SK-N-SH (cell line): ENCODE measurements around the gene COP1. TPM values are rescaled to one million over a fixed set of nuclear protein-coding genes. Genes with fewer than 3 reads are reported as not detected.

Experiments
- CTCF ChIA-PET: fragments of 300-600, 350-600 bp; formaldehyde crosslinking; extraction: SDS; loops from one replicate; lab custom pipeline; 2021; lab: Yijun Ruan, JAX
- POLR2A ChIA-PET: fragments of 350-600 bp; sonication (Branson Sonifier 250); formaldehyde crosslinking; extraction: SDS; loops from one replicate; lab custom pipeline; 2020; ENCODE audit warnings: antibody characterized with exemption, inconsistent platforms; lab: Yijun Ruan, JAX
- DNase-seq: peaks from one replicate; pipeline ENCODE4 v3.0.0; 2012
- H2AFZ ChIP-seq: fragments of 200-600 bp; sonication (generic); 2 replicates; pipeline ENCODE4 v1.8.1; 2016; ENCODE audit warnings: antibody characterized with exemption, mild to moderate bottlenecking, low read depth
- H3F3A ChIP-seq: fragments of 200-600 bp; sonication (generic); replicated peaks from 2 replicates; pipeline ENCODE3; 2016; ENCODE audit warnings: antibody characterized with exemption, mild to moderate bottlenecking; ENCODE audit not compliant: insufficient read depth
- H3K27ac ChIP-seq, 2 experiments: fragments of 200-500 bp in 1 of 2; fragments of 200-600 bp in 1 of 2; sonication (Bioruptor generic) in 1 of 2; sonication (generic), shearing (Covaris generic) in 1 of 2; 2 replicates each; pipeline versions ENCODE4 v1.5.1 to v1.6.1; 2014 to 2016; ENCODE audit warnings: low read depth in 2 of 2, inconsistent platforms in 1 of 2, low read length in 1 of 2, mild to moderate bottlenecking in 1 of 2, mixed read lengths in 1 of 2
- H3K27me3 ChIP-seq: fragments of 200-600 bp; sonication (generic), shearing (Covaris generic); 2 replicates; pipeline ENCODE4 v1.6.1; 2016; ENCODE audit warnings: mixed run types; ENCODE audit not compliant: insufficient read depth
- H3K36me3 ChIP-seq, 2 experiments: fragments of 200-500 bp in 1 of 2; fragments of 200-600 bp in 1 of 2; sonication (Bioruptor generic) in 1 of 2; sonication (generic) in 1 of 2; replicated peaks in 1 of 2; 2 replicates each; pipeline versions ENCODE3 to v1.5.1; 2014 to 2016; ENCODE audit warnings: low read length in 1 of 2, mild to moderate bottlenecking in 1 of 2; ENCODE audit not compliant: insufficient read depth in 2 of 2, control insufficient read depth in 1 of 2
- H3K4me1 ChIP-seq, 2 experiments: fragments of 200-500 bp in 1 of 2; fragments of 200-600 bp in 1 of 2; sonication (Bioruptor generic) in 1 of 2; sonication (generic), shearing (Covaris generic) in 1 of 2; 2 replicates each; pipeline versions ENCODE4 v1.5.1 to v1.6.1; 2014 to 2016; ENCODE audit warnings: low read depth in 1 of 2, low read length in 1 of 2, mixed run types in 1 of 2; ENCODE audit not compliant: insufficient read depth in 2 of 2, control insufficient read depth in 1 of 2
- H3K4me2 ChIP-seq: fragments of 200-600 bp; sonication (generic), shearing (Covaris generic); 2 replicates; pipeline ENCODE4 v1.6.1; 2017; ENCODE audit warnings: mixed run types
- H3K4me3 ChIP-seq, 2 experiments: fragments of 200-500 bp in 1 of 2; fragments of 200-600 bp in 1 of 2; sonication (Bioruptor generic) in 1 of 2; sonication (generic), shearing (Covaris generic) in 1 of 2; 2 replicates each; pipeline versions ENCODE4 v1.5.1 to v1.8.1; 2014 to 2016; ENCODE audit warnings: low read depth in 2 of 2, inconsistent platforms in 1 of 2, low read length in 1 of 2, mild to moderate bottlenecking in 1 of 2, mixed read lengths in 1 of 2, moderate library complexity in 1 of 2
- H3K79me2 ChIP-seq: fragments of 200-600 bp; sonication (generic); 2 replicates; pipeline ENCODE4 v1.8.1; 2017; ENCODE audit warnings: mild to moderate bottlenecking; ENCODE audit not compliant: insufficient read depth
- H3K9ac ChIP-seq: fragments of 200-600 bp; sonication (generic); 2 replicates; pipeline ENCODE4 v1.6.1; 2017; ENCODE audit warnings: mixed run types
- H3K9me2 ChIP-seq: fragments of 200-600 bp; sonication (generic); 2 replicates; pipeline ENCODE4 v1.6.1; 2017; ENCODE audit warnings: mixed run types
- H3K9me3 ChIP-seq: fragments of 200-600 bp; sonication (generic); 2 replicates; pipeline ENCODE4 v1.6.1; 2017; ENCODE audit warnings: mixed run types, mild to moderate bottlenecking, moderate library complexity
- H4K20me1 ChIP-seq: fragments of 200-600 bp; sonication (generic); 2 replicates; pipeline ENCODE4 v1.6.1; 2017; ENCODE audit warnings: mild to moderate bottlenecking, mixed run types; ENCODE audit not compliant: insufficient read depth
- ELF1 ChIP-seq: IDR thresholded peaks from 2 replicates; pipeline ENCODE4 v1.4.0; 2012
- FOSL2 ChIP-seq: IDR thresholded peaks from 2 replicates; pipeline ENCODE4 v1.4.0; 2012; ENCODE audit warnings: low read depth, mild to moderate bottlenecking, moderate library complexity, borderline replicate concordance
- NRF1 ChIP-seq: IDR thresholded peaks from 2 replicates; pipeline ENCODE4 v1.6.1; 2012; ENCODE audit warnings: low read depth, mild to moderate bottlenecking, low read length
- POLR2AphosphoS5 ChIP-seq: IDR thresholded peaks from 2 replicates; pipeline ENCODE4 v1.6.1; 2012; ENCODE audit warnings: low read depth, low read length
- RCOR1 ChIP-seq: fragments of 150-350 bp; IDR thresholded peaks from 2 replicates; pipeline ENCODE4 v1.6.1; 2017; ENCODE audit warnings: antibody characterized with exemption, low read length
- SMC3 ChIP-seq: IDR thresholded peaks from 2 replicates; pipeline ENCODE4 v1.6.1; 2012; ENCODE audit warnings: low read depth, low read length, improper control_type of control experiment
- TCF12 ChIP-seq: IDR thresholded peaks from 2 replicates; pipeline ENCODE4 v1.4.0; 2012
- polyA plus RNA-seq, 3 experiments: library from polyadenylated mRNA; depleted of rRNA; stranded (reverse); fragments of >200 nt; gene quantifications; 2 replicates each; pipeline ENCODE4 v1.2.3, GENCODE V29; 2012
- TF ChIP-seq, protein P1 (sequence below): IDR thresholded peaks from 2 replicates; pipeline ENCODE4 v1.6.1; 2012; ENCODE audit warnings: mild to moderate bottlenecking, low read depth, low read length, moderate library complexity
- TF ChIP-seq, protein P2 (sequence below): fragments of 150-350 bp; IDR thresholded peaks from 2 replicates; pipeline ENCODE4 v1.6.1; 2017; ENCODE audit warnings: antibody characterized with exemption, low read length, low read depth, borderline replicate concordance
- TF ChIP-seq, protein P3 (sequence below): IDR thresholded peaks from 2 replicates; pipeline ENCODE4 v1.4.0; 2012; ENCODE audit warnings: low read depth, borderline replicate concordance
- TF ChIP-seq, protein P4 (sequence below): IDR thresholded peaks from 2 replicates; pipeline ENCODE4 v1.4.0; 2012; ENCODE audit warnings: low read depth, borderline replicate concordance

Gene COP1
- polyA plus RNA-seq, 1 of the 3 experiments (the other 2 are of a cell fraction), result 10.3 TPM

DNA sequence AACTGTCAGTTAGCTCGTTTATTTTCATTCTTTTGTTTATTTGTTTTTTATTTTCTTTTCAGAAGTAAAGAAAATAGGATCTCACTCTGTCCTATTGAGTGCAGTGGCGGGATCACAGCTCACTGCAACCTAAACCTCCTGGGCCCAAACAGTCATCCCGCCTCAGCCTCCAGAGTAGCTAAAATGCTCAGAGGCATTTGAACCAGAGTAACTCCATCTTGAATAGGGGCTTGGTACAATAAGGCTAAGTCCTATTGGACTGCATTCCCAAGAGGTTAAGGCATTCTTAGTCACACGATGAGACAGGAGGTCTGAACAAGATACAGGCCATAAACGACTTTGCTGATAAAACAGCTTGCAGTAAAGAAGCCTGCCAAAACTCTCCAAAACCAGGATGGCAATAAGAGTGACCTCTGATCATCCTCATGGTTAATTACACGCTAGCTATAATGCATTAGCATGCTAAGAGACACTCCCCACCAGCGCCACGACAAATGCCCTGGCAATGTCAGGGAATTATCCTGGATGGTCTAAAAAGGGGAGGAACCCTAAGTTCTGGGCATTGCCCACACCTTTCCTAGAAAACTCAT lies 13.1 kb upstream of the COP1 start (continued):
- TF ChIP-seq, protein P1, sequence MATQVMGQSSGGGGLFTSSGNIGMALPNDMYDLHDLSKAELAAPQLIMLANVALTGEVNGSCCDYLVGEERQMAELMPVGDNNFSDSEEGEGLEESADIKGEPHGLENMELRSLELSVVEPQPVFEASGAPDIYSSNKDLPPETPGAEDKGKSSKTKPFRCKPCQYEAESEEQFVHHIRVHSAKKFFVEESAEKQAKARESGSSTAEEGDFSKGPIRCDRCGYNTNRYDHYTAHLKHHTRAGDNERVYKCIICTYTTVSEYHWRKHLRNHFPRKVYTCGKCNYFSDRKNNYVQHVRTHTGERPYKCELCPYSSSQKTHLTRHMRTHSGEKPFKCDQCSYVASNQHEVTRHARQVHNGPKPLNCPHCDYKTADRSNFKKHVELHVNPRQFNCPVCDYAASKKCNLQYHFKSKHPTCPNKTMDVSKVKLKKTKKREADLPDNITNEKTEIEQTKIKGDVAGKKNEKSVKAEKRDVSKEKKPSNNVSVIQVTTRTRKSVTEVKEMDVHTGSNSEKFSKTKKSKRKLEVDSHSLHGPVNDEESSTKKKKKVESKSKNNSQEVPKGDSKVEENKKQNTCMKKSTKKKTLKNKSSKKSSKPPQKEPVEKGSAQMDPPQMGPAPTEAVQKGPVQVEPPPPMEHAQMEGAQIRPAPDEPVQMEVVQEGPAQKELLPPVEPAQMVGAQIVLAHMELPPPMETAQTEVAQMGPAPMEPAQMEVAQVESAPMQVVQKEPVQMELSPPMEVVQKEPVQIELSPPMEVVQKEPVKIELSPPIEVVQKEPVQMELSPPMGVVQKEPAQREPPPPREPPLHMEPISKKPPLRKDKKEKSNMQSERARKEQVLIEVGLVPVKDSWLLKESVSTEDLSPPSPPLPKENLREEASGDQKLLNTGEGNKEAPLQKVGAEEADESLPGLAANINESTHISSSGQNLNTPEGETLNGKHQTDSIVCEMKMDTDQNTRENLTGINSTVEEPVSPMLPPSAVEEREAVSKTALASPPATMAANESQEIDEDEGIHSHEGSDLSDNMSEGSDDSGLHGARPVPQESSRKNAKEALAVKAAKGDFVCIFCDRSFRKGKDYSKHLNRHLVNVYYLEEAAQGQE, result no peak
- TF ChIP-seq RCOR1, result no peak
- TF ChIP-seq, protein P2, sequence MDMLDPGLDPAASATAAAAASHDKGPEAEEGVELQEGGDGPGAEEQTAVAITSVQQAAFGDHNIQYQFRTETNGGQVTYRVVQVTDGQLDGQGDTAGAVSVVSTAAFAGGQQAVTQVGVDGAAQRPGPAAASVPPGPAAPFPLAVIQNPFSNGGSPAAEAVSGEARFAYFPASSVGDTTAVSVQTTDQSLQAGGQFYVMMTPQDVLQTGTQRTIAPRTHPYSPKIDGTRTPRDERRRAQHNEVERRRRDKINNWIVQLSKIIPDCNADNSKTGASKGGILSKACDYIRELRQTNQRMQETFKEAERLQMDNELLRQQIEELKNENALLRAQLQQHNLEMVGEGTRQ, result no peak
- TF ChIP-seq, all 33 proteins: peak for 0

DNA sequence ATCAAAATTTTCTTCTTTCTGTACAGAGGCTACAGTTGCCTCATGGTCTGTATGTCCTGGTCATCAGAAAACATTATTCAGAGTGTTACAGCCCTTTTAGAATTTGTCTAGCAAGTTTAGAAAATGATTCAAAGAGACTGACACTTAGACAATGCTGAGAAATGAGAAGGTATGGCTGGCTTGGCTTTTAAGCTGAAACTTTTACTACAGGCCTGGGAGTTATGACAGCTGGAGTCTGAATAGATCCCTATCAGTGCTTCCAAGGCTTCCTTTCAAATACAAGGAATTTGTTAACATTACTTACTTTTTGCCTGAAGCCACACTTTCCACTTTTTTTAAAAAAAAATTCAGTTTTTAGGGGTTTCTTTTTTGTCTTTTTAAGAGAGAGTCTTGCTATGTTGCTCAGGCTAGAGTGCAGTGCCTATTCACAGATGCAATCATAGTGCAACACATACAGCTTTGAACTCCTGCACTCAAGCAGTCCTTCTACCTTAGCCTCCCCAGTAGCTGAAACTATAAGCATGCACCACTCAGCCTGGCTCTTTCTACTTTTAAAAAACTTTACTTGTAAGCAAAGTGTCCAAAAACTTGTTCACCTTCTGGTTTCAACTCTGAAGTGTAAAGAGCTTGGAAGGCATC lies 10.5 kb upstream of the COP1 start:
- TF ChIP-seq FOSL2, result no peak
- no peak for TF ChIP-seq TCF12
- TF ChIP-seq ELF1, result no peak
- TF ChIP-seq, protein P3, sequence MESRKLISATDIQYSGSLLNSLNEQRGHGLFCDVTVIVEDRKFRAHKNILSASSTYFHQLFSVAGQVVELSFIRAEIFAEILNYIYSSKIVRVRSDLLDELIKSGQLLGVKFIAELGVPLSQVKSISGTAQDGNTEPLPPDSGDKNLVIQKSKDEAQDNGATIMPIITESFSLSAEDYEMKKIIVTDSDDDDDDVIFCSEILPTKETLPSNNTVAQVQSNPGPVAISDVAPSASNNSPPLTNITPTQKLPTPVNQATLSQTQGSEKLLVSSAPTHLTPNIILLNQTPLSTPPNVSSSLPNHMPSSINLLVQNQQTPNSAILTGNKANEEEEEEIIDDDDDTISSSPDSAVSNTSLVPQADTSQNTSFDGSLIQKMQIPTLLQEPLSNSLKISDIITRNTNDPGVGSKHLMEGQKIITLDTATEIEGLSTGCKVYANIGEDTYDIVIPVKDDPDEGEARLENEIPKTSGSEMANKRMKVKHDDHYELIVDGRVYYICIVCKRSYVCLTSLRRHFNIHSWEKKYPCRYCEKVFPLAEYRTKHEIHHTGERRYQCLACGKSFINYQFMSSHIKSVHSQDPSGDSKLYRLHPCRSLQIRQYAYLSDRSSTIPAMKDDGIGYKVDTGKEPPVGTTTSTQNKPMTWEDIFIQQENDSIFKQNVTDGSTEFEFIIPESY, result no peak
- no peak for TF ChIP-seq POLR2AphosphoS5
- no peak for TF ChIP-seq RCOR1
- TF ChIP-seq, protein P4, sequence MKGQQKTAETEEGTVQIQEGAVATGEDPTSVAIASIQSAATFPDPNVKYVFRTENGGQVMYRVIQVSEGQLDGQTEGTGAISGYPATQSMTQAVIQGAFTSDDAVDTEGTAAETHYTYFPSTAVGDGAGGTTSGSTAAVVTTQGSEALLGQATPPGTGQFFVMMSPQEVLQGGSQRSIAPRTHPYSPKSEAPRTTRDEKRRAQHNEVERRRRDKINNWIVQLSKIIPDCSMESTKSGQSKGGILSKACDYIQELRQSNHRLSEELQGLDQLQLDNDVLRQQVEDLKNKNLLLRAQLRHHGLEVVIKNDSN, result no peak
- no peak for TF ChIP-seq NRF1
- TF ChIP-seq SMC3, result no peak
- H2AFZ ChIP-seq, result no peak overlapping the region

More for the DNA sequence above, 10.5 kb upstream of the COP1 start:
- Histone ChIP-seq H3K27ac (no peak overlapping the region), H3K36me3 (no peaks in the 10 kb centered on the region), H3K4me1 (no peaks in the 10 kb centered on the region), H3K79me2 (no peaks in the 10 kb centered on the region), H4K20me1 (no peaks in the 10 kb centered on the region), H3K4me3 (no peak overlapping the region), H3F3A (no peaks in the 10 kb centered on the region), H3K27me3 (no peaks in the 10 kb centered on the region), H3K9me3 (no peaks in the 10 kb centered on the region), H3K4me2 (no peak overlapping the region), H3K9me2 (no peaks in the 10 kb centered on the region), H3K9ac (no peak overlapping the region)
- no peak for DNase-seq
- CTCF ChIA-PET, result no interaction called here
- POLR2A ChIA-PET, result no interaction called here
